Liver (tissue), 9 donors: ENCODE measurements around the gene ASPSCR1. TPM values are rescaled to one million over a fixed set of nuclear protein-coding genes. Genes with fewer than 3 reads are reported as not detected.

Experiments used
- DNase-seq: peaks from one replicate; pipeline ENCODE4 v3.0.0-alpha.2; 2017; ENCODE audit warnings: low spot score
- H3K27ac ChIP-seq, 2 donors: one replicate each; pipeline ENCODE4 v1.7.0; 2013; ENCODE audit warnings: inconsistent platforms in 2 of 2, low read length in 2 of 2, control low read depth in 1 of 2, low read depth in 1 of 2, mild to moderate bottlenecking in 1 of 2
- H3K27me3 ChIP-seq, 4 donors: one replicate each; pipeline versions ENCODE4 v1.6.1 to v1.7.0; 2013; ENCODE audit warnings: low read length in 3 of 4, inconsistent platforms in 1 of 4, mild to moderate bottlenecking in 1 of 4, moderate library complexity in 1 of 4; ENCODE audit not compliant: control insufficient read depth in 4 of 4, insufficient read depth in 4 of 4
- H3K36me3 ChIP-seq, 4 donors: one replicate each; pipeline versions ENCODE4 v1.6.1 to v1.7.0; 2013; ENCODE audit warnings: low read length in 3 of 4, mild to moderate bottlenecking in 3 of 4, low read depth in 1 of 4, moderate library complexity in 1 of 4; ENCODE audit not compliant: control insufficient read depth in 4 of 4, insufficient read depth in 3 of 4
- H3K4me1 ChIP-seq, 4 donors: one replicate each; pipeline versions ENCODE4 v1.6.1 to v1.7.0; 2013; ENCODE audit warnings: low read length in 3 of 4, mild to moderate bottlenecking in 3 of 4, moderate library complexity in 1 of 4; ENCODE audit not compliant: control insufficient read depth in 4 of 4, insufficient read depth in 4 of 4
- H3K4me3 ChIP-seq, 3 donors: one replicate each; pipeline versions ENCODE4 v1.6.1 to v1.7.0; 2013; ENCODE audit warnings: low read length in 3 of 3, control low read depth in 1 of 3, low read depth in 1 of 3, mild to moderate bottlenecking in 1 of 3
- H3K9ac ChIP-seq, 2 donors: one replicate each; pipeline ENCODE4 v1.7.0; 2013; ENCODE audit warnings: low read length in 2 of 2, mild to moderate bottlenecking in 2 of 2, moderate library complexity in 2 of 2, control low read depth in 1 of 2, low read depth in 1 of 2
- H3K9me3 ChIP-seq, 4 donors: one replicate each; pipeline versions ENCODE4 v1.6.1 to v1.7.0; 2013; ENCODE audit warnings: low read length in 3 of 4; ENCODE audit not compliant: control insufficient read depth in 4 of 4
- EGR1 ChIP-seq, 2 donors: IDR thresholded peaks; 2 replicates each; pipeline ENCODE4 v1.6.1; 2016 to 2018; ENCODE audit warnings: antibody characterized with exemption in 2 of 2, low read depth in 2 of 2
- FOXA1 ChIP-seq: IDR thresholded peaks from 2 replicates; pipeline ENCODE4 v1.6.1; 2016; ENCODE audit warnings: antibody characterized with exemption
- FOXA2 ChIP-seq: IDR thresholded peaks from 2 replicates; pipeline ENCODE4 v1.6.1; 2016; ENCODE audit warnings: antibody characterized with exemption
- GABPA ChIP-seq, 2 donors: IDR thresholded peaks in 1 of 2; conservative IDR thresholded peaks in 1 of 2; 2 replicates each; pipeline ENCODE4 v1.6.1; 2016; ENCODE audit warnings: antibody characterized with exemption in 2 of 2, mild to moderate bottlenecking in 1 of 2, moderate library complexity in 1 of 2
- HNF4G ChIP-seq: IDR thresholded peaks from 2 replicates; pipeline ENCODE4 v1.6.1; 2016; ENCODE audit warnings: antibody characterized with exemption
- JUND ChIP-seq, 2 donors: IDR thresholded peaks; 2 replicates each; pipeline ENCODE4 v1.6.1; 2016; ENCODE audit warnings: antibody characterized with exemption in 2 of 2
- NR2F2 ChIP-seq: IDR thresholded peaks from 2 replicates; pipeline ENCODE4 v1.6.1; 2016; ENCODE audit warnings: antibody characterized with exemption
- RAD21 ChIP-seq, 2 donors: IDR thresholded peaks; 2 replicates each; pipeline ENCODE4 v1.6.1; 2016; ENCODE audit warnings: antibody characterized with exemption in 2 of 2, mild to moderate bottlenecking in 2 of 2
- RXRA ChIP-seq, 2 donors: IDR thresholded peaks; 2 replicates each; pipeline ENCODE4 v1.6.1; 2017 to 2018; ENCODE audit warnings: antibody characterized with exemption in 2 of 2, mild to moderate bottlenecking in 1 of 2
- SP1 ChIP-seq: IDR thresholded peaks from 2 replicates; pipeline ENCODE4 v1.6.1; 2018; ENCODE audit warnings: antibody characterized with exemption, mild to moderate bottlenecking
- TAF1 ChIP-seq: conservative IDR thresholded peaks from 2 replicates; pipeline ENCODE4 v1.6.1; 2016; ENCODE audit warnings: antibody characterized with exemption, mild to moderate bottlenecking
- YY1 ChIP-seq: IDR thresholded peaks from 2 replicates; pipeline ENCODE4 v1.6.1; 2016; ENCODE audit warnings: antibody characterized with exemption, mild to moderate bottlenecking
- WGBS: extraction: QIAGEN DNeasy Blood & Tissue Kit; methylation state at CpG from one replicate; pipeline ENCODE4 v1.1.7; 2013; 5-methylcytosine and 5-hydroxymethylcytosine counted together
- polyA plus RNA-seq, 2 donors: library from polyadenylated mRNA; stranded (reverse) in 1 of 2; unstranded in 1 of 2; fragments of 200-250 nt in 1 of 2; fragments of >200 nt in 1 of 2; fragmentation: Nextera tagmentation in 1 of 2; extraction: Ambion mirVana in 1 of 2; gene quantifications; one replicate each; pipeline versions ENCODE4 v1.2.1 to v1.2.3, GENCODE V29; 2013 to 2015
- total RNA-seq, 2 donors: library from RNA; depleted of rRNA; stranded (reverse); fragments of >200 nt; gene quantifications; one replicate each; pipeline ENCODE4 v1.2.3, GENCODE V29; 2014
- TF ChIP-seq, protein P1 (sequence below): IDR thresholded peaks from 2 replicates; pipeline ENCODE4 v1.6.1; 2016; ENCODE audit warnings: antibody characterized with exemption
- TF ChIP-seq, protein P2 (sequence below): fragments of 150-350 bp; IDR thresholded peaks from 2 replicates; pipeline ENCODE4 v1.5.1; 2017; ENCODE audit warnings: improper control_type of control experiment, low read depth, low read length; ENCODE audit not compliant: missing input control
- TF ChIP-seq, protein P3 (sequence below): IDR thresholded peaks from 2 replicates; pipeline ENCODE4 v1.6.1; 2016; ENCODE audit warnings: antibody characterized with exemption
- TF ChIP-seq, protein P4 (sequence below): IDR thresholded peaks from 2 replicates; pipeline ENCODE4 v1.6.1; 2016; ENCODE audit warnings: antibody characterized with exemption, mild to moderate bottlenecking
- TF ChIP-seq, protein P5 (sequence below): IDR thresholded peaks from 2 replicates; pipeline ENCODE4 v1.6.1; 2016; ENCODE audit warnings: antibody characterized with exemption
- donor health status: healthy.
- donor health status: healthy.
- donor health status: healthy.
- donor health status: healthy.
- donor health status: healthy.

The ASPSCR1 gene
- total and polyA plus RNA-seq, 4 donors = 17.8 to 26.2 (median 20.4) TPM

DNA sequence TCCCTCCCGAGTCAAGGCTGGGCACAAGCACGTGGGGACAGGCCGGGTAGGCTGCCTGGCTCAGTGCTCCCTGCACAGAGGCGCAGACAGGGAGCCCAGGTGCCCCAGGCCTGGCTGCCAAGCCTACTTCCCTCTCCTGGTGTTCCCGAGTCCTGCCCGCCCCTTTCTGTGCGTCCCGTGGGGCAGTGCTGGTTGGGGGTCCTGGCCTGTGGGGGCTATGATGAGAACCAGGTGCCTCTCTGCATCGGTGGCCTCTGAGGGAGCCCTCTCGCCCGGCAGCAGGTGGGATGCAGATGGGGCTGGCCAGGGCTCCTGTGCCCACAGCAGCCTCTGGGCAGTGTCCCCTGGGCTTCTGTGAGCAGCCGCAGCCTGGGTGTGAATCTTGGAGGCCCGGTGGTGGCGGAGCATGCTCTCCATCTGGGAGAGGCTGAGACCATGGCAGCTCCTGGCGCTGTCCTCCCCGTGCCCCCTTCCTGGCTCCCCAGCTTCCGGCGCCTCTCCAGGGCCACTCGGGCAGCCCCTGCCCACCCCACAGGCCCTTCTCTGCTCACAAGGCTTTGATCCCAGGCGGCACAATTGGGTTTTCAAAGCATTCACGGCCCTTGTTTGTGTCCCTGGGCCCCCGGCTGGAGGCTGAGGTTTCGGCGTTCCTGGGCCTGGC, 38.0 kb downstream of the ASPSCR1 start:
- H3K9ac ChIP-seq = no peak overlapping the region
- H3K36me3 ChIP-seq = peaks cover 0 to 7% (median 3%) of the 10 kb centered on the region in 4 donors
- WGBS = 90% methylated on average over 24 of the region's 24 CpGs
- no peak for TF ChIP-seq FOXA1
- no peak for TF ChIP-seq RXRA (IDR thresholded peaks at IDR 0.05)
- TF ChIP-seq RAD21 (IDR thresholded peaks at IDR 0.05) = no peak
- TF ChIP-seq, protein P1, sequence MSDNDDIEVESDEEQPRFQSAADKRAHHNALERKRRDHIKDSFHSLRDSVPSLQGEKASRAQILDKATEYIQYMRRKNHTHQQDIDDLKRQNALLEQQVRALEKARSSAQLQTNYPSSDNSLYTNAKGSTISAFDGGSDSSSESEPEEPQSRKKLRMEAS = no peak
- no peak for TF ChIP-seq NR2F2
- TF ChIP-seq, protein P2, sequence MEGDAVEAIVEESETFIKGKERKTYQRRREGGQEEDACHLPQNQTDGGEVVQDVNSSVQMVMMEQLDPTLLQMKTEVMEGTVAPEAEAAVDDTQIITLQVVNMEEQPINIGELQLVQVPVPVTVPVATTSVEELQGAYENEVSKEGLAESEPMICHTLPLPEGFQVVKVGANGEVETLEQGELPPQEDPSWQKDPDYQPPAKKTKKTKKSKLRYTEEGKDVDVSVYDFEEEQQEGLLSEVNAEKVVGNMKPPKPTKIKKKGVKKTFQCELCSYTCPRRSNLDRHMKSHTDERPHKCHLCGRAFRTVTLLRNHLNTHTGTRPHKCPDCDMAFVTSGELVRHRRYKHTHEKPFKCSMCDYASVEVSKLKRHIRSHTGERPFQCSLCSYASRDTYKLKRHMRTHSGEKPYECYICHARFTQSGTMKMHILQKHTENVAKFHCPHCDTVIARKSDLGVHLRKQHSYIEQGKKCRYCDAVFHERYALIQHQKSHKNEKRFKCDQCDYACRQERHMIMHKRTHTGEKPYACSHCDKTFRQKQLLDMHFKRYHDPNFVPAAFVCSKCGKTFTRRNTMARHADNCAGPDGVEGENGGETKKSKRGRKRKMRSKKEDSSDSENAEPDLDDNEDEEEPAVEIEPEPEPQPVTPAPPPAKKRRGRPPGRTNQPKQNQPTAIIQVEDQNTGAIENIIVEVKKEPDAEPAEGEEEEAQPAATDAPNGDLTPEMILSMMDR = no peak
- TF ChIP-seq, protein P3, sequence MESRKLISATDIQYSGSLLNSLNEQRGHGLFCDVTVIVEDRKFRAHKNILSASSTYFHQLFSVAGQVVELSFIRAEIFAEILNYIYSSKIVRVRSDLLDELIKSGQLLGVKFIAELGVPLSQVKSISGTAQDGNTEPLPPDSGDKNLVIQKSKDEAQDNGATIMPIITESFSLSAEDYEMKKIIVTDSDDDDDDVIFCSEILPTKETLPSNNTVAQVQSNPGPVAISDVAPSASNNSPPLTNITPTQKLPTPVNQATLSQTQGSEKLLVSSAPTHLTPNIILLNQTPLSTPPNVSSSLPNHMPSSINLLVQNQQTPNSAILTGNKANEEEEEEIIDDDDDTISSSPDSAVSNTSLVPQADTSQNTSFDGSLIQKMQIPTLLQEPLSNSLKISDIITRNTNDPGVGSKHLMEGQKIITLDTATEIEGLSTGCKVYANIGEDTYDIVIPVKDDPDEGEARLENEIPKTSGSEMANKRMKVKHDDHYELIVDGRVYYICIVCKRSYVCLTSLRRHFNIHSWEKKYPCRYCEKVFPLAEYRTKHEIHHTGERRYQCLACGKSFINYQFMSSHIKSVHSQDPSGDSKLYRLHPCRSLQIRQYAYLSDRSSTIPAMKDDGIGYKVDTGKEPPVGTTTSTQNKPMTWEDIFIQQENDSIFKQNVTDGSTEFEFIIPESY = no peak
- TF ChIP-seq EGR1 (IDR thresholded peaks at IDR 0.05; ENCODE audit: low read depth in 2 of 2) = no peak
- TF ChIP-seq, protein P4, sequence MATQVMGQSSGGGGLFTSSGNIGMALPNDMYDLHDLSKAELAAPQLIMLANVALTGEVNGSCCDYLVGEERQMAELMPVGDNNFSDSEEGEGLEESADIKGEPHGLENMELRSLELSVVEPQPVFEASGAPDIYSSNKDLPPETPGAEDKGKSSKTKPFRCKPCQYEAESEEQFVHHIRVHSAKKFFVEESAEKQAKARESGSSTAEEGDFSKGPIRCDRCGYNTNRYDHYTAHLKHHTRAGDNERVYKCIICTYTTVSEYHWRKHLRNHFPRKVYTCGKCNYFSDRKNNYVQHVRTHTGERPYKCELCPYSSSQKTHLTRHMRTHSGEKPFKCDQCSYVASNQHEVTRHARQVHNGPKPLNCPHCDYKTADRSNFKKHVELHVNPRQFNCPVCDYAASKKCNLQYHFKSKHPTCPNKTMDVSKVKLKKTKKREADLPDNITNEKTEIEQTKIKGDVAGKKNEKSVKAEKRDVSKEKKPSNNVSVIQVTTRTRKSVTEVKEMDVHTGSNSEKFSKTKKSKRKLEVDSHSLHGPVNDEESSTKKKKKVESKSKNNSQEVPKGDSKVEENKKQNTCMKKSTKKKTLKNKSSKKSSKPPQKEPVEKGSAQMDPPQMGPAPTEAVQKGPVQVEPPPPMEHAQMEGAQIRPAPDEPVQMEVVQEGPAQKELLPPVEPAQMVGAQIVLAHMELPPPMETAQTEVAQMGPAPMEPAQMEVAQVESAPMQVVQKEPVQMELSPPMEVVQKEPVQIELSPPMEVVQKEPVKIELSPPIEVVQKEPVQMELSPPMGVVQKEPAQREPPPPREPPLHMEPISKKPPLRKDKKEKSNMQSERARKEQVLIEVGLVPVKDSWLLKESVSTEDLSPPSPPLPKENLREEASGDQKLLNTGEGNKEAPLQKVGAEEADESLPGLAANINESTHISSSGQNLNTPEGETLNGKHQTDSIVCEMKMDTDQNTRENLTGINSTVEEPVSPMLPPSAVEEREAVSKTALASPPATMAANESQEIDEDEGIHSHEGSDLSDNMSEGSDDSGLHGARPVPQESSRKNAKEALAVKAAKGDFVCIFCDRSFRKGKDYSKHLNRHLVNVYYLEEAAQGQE = no peak
- TF ChIP-seq GABPA (IDR thresholded peaks at IDR 0.05 in 1 of 2, conservative IDR thresholded peaks at IDR 0.05 in 1 of 2) = no peak
- TF ChIP-seq, protein P5, sequence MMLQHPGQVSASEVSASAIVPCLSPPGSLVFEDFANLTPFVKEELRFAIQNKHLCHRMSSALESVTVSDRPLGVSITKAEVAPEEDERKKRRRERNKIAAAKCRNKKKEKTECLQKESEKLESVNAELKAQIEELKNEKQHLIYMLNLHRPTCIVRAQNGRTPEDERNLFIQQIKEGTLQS = no peak
- TF ChIP-seq JUND (IDR thresholded peaks at IDR 0.05) = no peak
- no peak for TF ChIP-seq HNF4G
- TF ChIP-seq FOXA2 = no peak
- TF ChIP-seq SP1 = no peak
- no peak for TF ChIP-seq TAF1
- TF ChIP-seq YY1 = no peak
- no peaks in the 10 kb centered on the region for H3K27me3 ChIP-seq
- no peaks in the 10 kb centered on the region for H3K9me3 ChIP-seq
- no peak overlapping the region for H3K4me3 ChIP-seq
- no peak overlapping the region for H3K27ac ChIP-seq
- H3K4me1 ChIP-seq = peaks cover 0 to 13% (median 5%) of the 10 kb centered on the region in 4 donors
- no peak for DNase-seq
